Uterus (tissue), 4 donors: ENCODE results near the gene LANCL3. TPM values are rescaled to one million over a fixed set of nuclear protein-coding genes. Genes with fewer than 3 reads are reported as not detected.

Source experiments
- DNase-seq, 2 donors: peaks; one replicate each; pipeline ENCODE4 v3.0.0-alpha.2; 2019 to 2020
- H3K27ac ChIP-seq, 2 donors: fragments of 200-600 bp; sonication (generic); 1 replicate in 1 of 2; 2 replicates in 1 of 2; pipeline ENCODE4 v1.5.1; 2016 to 2018
- H3K27me3 ChIP-seq, 2 donors: fragments of 200-600 bp; sonication (generic); one replicate each; pipeline ENCODE4 v1.5.1; 2018 to 2019; ENCODE audit warnings: control low read depth in 1 of 2
- H3K36me3 ChIP-seq, 2 donors: fragments of 200-600 bp; sonication (generic); one replicate each; pipeline ENCODE4 v1.5.1; 2019; ENCODE audit warnings: control low read depth in 1 of 2
- H3K4me1 ChIP-seq, 2 donors: fragments of 200-600 bp; sonication (generic); one replicate each; pipeline ENCODE4 v1.5.1; 2018 to 2019; ENCODE audit warnings: control low read depth in 1 of 2
- H3K4me3 ChIP-seq, 2 donors: fragments of 200-600 bp; sonication (generic); 1 replicate in 1 of 2; 2 replicates in 1 of 2; pipeline ENCODE4 v1.5.1; 2018 to 2019; ENCODE audit warnings: mild to moderate bottlenecking in 1 of 2
- H3K9me3 ChIP-seq, 2 donors: fragments of 200-600 bp; sonication (generic); one replicate each; pipeline ENCODE4 v1.5.1; 2019; ENCODE audit warnings: control low read depth in 1 of 2
- POLR2A ChIP-seq, 2 donors: fragments of 450-650 bp; IDR thresholded peaks; one replicate each; pipeline ENCODE4 v1.6.1; 2016; ENCODE audit warnings: antibody characterized with exemption in 2 of 2, mild to moderate bottlenecking in 1 of 2, moderate library complexity in 1 of 2
- intact Hi-C: fragments of 100-400 bp; cut with DNase I; formaldehyde crosslinking; loops from one replicate; pipeline ENCODE4 v1.15.1; 2023; ENCODE audit warnings: low total_unique reads
- total RNA-seq, 4 donors: library from RNA; depleted of rRNA in 3 of 4; stranded (reverse); fragments of >200 nt in 3 of 4; gene quantifications; one replicate each; pipeline versions ENCODE4 v1.1.0 to v1.2.4, GENCODE V29; 2014 to 2023
- TF ChIP-seq, protein P1 (sequence below), 4 experiments: fragments of 200-600 bp in 2 of 4; fragments of 450-650 bp in 2 of 4; sonication (generic) in 2 of 4; IDR thresholded peaks; one replicate each; pipeline ENCODE4 v1.5.1; 2016 to 2019; ENCODE audit warnings: antibody characterized with exemption in 4 of 4, mild to moderate bottlenecking in 2 of 4, moderate library complexity in 1 of 4
- donor health status: DM: yes; HTN: yes; CAD: no.

LANCL3 gene
- total RNA-seq, 4 donors from 2014 or later, result 0.12 to 0.83 TPM; not detected in 2

GRCh38 chrX:37590047-37590446 lies 18.6 kb downstream of the LANCL3 start:
- Histone ChIP-seq H3K36me3 (no peaks in the 10 kb centered on the region), H3K27me3 (no peaks in the 10 kb centered on the region), H3K4me3 (no peak overlapping the region), H3K9me3 (no peaks in the 10 kb centered on the region), H3K27ac (no peak overlapping the region), H3K4me1 (no peaks in the 10 kb centered on the region)
- no peak for DNase-seq
- intact Hi-C loops, result no loop called here
- TF ChIP-seq, protein P1, sequence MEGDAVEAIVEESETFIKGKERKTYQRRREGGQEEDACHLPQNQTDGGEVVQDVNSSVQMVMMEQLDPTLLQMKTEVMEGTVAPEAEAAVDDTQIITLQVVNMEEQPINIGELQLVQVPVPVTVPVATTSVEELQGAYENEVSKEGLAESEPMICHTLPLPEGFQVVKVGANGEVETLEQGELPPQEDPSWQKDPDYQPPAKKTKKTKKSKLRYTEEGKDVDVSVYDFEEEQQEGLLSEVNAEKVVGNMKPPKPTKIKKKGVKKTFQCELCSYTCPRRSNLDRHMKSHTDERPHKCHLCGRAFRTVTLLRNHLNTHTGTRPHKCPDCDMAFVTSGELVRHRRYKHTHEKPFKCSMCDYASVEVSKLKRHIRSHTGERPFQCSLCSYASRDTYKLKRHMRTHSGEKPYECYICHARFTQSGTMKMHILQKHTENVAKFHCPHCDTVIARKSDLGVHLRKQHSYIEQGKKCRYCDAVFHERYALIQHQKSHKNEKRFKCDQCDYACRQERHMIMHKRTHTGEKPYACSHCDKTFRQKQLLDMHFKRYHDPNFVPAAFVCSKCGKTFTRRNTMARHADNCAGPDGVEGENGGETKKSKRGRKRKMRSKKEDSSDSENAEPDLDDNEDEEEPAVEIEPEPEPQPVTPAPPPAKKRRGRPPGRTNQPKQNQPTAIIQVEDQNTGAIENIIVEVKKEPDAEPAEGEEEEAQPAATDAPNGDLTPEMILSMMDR (IDR thresholded peaks at IDR 0.05), result no peak
- TF ChIP-seq POLR2A (IDR thresholded peaks at IDR 0.05), result no peak

DNA sequence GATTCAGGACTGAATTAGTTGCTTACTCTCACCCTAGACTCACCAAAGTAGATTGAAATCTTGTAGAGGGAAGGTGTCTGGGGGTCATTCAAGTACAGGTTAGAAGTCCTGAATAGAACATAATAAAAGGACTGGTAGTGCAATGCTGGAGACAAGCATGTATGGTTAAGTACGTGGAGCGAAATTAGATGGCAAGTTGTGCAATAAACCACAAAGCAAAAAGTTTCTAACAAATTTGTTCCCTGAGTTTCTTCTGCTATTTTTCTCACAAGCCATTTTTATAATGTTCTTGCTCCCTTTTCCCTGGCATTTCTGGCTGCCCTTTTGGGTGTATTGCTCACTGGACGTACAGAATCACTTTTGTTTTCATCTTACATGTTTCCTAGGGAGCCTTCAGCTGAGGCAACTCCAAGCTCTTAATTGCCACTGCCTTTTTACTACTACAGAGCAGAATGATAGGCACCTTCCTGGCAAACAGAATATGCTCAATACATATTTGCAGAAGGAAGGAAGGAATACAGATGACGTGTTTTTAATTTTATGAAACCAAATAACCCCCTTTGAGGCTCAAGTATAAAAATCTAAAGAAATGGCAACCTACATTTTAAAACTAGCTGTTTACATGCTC lies 23.4 kb downstream of the LANCL3 start:
- TF ChIP-seq, protein P1 (IDR thresholded peaks at IDR 0.05), result no peak
- TF ChIP-seq POLR2A (IDR thresholded peaks at IDR 0.05), result no peak
- H3K4me1 ChIP-seq, result no peaks in the 10 kb centered on the region
- no peak overlapping the region for H3K4me3 ChIP-seq
- H3K36me3 ChIP-seq, result no peaks in the 10 kb centered on the region
- no peak for DNase-seq
- H3K27ac ChIP-seq, result no peak overlapping the region
- H3K9me3 ChIP-seq, result no peaks in the 10 kb centered on the region
- no peaks in the 10 kb centered on the region for H3K27me3 ChIP-seq
- intact Hi-C loops, result no loop called here

DNA sequence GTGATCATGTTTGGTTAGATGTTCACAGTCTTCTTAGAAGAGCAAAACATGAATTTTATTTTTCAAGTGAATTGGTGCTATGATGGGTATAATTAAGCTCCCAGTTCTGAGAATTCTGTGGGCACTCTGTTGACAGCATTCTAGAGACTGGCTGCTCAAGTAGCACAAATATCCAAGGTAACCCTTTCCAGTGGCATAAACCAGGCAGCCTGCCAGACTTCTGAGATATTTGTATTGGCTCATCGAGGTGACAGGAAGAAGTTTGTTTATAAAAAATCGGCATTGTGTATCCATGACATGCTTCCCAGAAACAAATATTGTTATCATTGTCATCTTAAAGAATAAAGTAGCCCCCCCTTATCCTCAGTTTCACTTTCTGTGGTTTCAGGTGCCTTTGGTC lies 28.3 kb downstream of the LANCL3 start:
- H3K9me3 ChIP-seq, result no peaks in the 10 kb centered on the region
- H3K27me3 ChIP-seq, result no peaks in the 10 kb centered on the region
- no peaks in the 10 kb centered on the region for H3K36me3 ChIP-seq
- no peaks in the 10 kb centered on the region for H3K4me1 ChIP-seq
- H3K27ac ChIP-seq, result no peak overlapping the region
- no peak overlapping the region for H3K4me3 ChIP-seq
- intact Hi-C loops, result no loop called here
- TF ChIP-seq, protein P1 (IDR thresholded peaks at IDR 0.05), result no peak
- TF ChIP-seq POLR2A (IDR thresholded peaks at IDR 0.05), result no peak
- no peak for DNase-seq

DNA sequence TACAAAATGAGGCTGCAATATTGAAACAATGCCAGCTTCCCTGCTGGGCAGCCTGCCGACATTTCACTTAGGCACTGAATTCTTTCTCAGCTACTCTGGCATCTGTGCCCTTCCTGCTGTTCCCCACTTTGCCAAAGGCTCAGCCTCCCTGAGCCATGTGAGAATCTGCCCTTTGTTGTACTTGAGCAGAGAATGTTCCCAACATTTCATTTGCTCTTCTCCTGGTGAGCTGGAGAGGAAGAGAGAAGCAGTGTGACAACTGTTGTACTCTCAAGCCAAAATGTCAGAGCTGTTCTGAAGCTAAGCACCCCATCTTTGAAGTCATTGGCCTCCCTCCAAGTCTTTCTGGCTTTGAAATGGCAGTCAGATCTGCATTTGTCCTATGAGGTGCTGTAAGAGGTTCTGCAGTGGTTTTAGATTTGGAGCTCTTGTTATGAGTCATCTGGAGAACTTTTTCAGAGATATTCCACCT lies 32.5 kb downstream of the LANCL3 start:
- intact Hi-C loops, result no loop called here
- TF ChIP-seq POLR2A (IDR thresholded peaks at IDR 0.05), result no peak
- TF ChIP-seq, protein P1 (IDR thresholded peaks at IDR 0.05), result no peak
- H3K27ac ChIP-seq, result no peak overlapping the region
- no peaks in the 10 kb centered on the region for H3K27me3 ChIP-seq
- H3K4me3 ChIP-seq, result no peak overlapping the region
- no peaks in the 10 kb centered on the region for H3K36me3 ChIP-seq
- H3K4me1 ChIP-seq, result no peaks in the 10 kb centered on the region
- DNase-seq, result no peak
- no peaks in the 10 kb centered on the region for H3K9me3 ChIP-seq

DNA sequence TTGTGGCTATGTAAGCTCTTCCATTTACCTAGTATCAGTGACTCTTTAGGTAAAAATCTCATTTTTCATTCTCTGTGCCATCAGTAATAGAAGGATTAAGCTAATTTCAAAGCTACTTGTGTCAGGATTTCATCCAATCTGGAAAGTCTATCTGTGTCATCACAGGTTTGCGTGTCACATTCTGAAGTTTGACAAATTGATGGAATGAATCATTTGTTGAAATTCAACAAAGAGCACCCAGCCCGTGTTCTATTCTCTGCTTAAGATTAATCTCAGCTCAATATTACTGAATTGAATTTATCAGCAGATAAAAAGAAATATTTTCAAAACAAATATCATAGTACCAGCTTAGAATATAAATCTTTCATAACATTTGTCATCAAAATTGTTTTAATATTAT lies 35.8 kb downstream of the LANCL3 start:
- TF ChIP-seq, protein P1 (IDR thresholded peaks at IDR 0.05), result no peak
- TF ChIP-seq POLR2A (IDR thresholded peaks at IDR 0.05), result no peak
- Histone ChIP-seq H3K9me3 (no peaks in the 10 kb centered on the region), H3K27ac (no peak overlapping the region)

More for the DNA sequence above, 35.8 kb downstream of the LANCL3 start:
- Histone ChIP-seq H3K36me3 (no peaks in the 10 kb centered on the region), H3K4me3 (no peak overlapping the region), H3K27me3 (no peaks in the 10 kb centered on the region), H3K4me1 (no peaks in the 10 kb centered on the region)
- intact Hi-C loops, result no loop called here
- no peak for DNase-seq
